Stimulated activated effector memory CD8-positive, alpha-beta T cell treated with anti-CD3 and anti-CD28 coated beads, Interleukin-12 subunit alpha, Interleukin-12 subunit beta, amount 100 ng/mL, for 72 hours (primary cell): ENCODE data around the gene COL21A1.

Source experiments
- ATAC-seq: fragments of 150-1000 bp; cut with Tn5 transposase; 2 replicates; pipeline ENCODE4 v1.10.0; 2021
- DNase-seq, 2 donors: peaks; one replicate each; pipeline ENCODE4 v3.0.0; 2021 to 2022; ENCODE audit warnings: low spot score in 2 of 2
- H3K27ac Mint-ChIP-seq: one replicate; pipeline ENCODE4 v1.8.0; 2022; ENCODE audit warnings: mild to moderate bottlenecking, mixed read lengths
- H3K36me3 Mint-ChIP-seq: one replicate; pipeline ENCODE4 v1.8.0; 2022; ENCODE audit warnings: mild to moderate bottlenecking, mixed read lengths
- H3K4me1 Mint-ChIP-seq: one replicate; pipeline ENCODE4 v1.8.0; 2022; ENCODE audit warnings: mixed read lengths
- H3K4me3 Mint-ChIP-seq: one replicate; pipeline ENCODE4 v1.8.0; 2022; ENCODE audit warnings: mild to moderate bottlenecking, mixed read lengths
- H3K9me3 Mint-ChIP-seq: one replicate; pipeline ENCODE4 v1.8.0; 2022; ENCODE audit warnings: mixed read lengths

Gene COL21A1

DNA sequence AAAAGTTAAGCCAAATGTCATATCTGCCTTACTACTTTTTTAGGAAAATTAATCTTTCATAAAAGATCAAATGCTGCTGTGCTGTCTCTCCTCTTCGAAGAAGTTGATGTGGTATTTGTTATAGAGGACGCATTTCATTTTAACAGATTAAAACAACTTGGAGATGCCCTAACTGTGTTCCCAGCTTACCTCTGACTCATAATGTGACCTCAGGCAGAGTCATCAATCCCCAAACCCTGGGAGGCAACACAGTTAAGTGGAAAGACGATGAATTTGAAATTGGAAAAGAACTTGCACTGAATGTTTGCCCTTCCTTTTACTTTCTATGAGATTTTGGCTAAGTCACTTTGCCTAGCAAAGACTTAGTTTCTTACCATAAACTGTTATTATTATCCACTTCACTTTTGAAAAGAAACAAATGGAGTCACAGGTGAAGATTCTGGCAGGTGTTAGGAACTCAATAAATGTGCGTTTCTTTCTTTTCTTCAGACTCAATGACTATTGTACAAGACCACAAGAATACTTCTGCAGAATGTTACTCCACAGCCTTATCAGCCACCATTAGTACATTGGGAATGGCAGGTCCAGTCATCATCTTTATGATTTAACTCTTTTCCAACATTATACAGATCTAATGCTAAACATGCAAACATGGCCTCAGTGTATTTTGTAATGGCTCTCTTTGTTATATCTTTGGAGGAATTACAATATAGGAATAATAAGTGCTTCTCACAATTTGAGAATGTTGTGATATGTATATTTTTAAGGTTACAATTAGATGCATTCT is 102.6 kb downstream of the COL21A1 start:
- H3K9me3 Mint-ChIP-seq = peaks cover 20% of the 10 kb centered on the region
- no peak for ATAC-seq
- no peaks in the 10 kb centered on the region for H3K36me3 Mint-ChIP-seq
- H3K27ac Mint-ChIP-seq = no peak overlapping the region
- no peak overlapping the region for H3K4me3 Mint-ChIP-seq
- DNase-seq = no peak
- no peaks in the 10 kb centered on the region for H3K4me1 Mint-ChIP-seq

DNA sequence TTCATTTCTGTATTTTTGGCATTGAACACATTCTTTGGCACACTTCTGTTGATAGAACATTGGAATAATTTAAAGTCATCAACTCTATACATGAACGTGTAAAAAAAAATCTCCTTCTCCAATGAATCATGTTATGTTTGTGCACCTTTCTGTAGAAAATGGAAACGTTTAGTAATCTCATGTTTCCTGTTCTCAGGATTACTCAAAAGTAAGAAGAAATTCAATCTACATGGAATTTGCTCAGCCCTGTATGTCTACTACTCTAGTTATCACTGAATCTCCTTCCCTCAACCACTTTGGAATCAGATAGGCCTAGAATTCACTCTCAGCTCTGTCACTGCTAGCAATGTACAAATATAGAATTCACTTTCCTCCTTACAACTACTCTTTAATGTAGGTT is 103.6 kb downstream of the COL21A1 start:
- Mint-ChIP-seq H3K4me3 (no peak overlapping the region), H3K36me3 (no peaks in the 10 kb centered on the region), H3K27ac (no peak overlapping the region), H3K9me3 (peaks cover 18% of the 10 kb centered on the region), H3K4me1 (no peaks in the 10 kb centered on the region)
- DNase-seq (no peak), ATAC-seq (no peak)

DNA sequence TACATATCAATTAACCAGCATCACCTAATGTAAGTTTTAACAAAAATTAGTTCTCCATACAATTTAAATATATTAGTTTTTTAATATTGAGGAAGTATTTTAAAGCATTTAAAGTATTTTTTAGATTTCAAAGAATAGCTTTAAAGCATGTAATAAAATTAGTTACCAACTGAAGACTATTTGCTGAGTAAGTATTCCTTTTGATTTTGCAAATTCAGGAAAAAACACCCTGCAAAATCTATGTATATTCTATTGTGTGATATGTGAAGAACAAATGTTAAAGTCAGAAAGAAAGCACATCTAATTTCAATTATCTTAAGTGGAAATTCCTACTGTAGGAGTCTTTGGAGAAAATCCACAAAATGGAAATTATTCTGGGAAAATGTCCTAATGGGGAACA is 107.3 kb downstream of the COL21A1 start:
- no peaks in the 10 kb centered on the region for H3K4me1 Mint-ChIP-seq
- ATAC-seq (no peak), DNase-seq (no peak)
- H3K36me3 Mint-ChIP-seq = no peaks in the 10 kb centered on the region
- peaks cover 22% of the 10 kb centered on the region for H3K9me3 Mint-ChIP-seq
- no peak overlapping the region for H3K27ac Mint-ChIP-seq
- H3K4me3 Mint-ChIP-seq = no peak overlapping the region

GRCh38 chr6:56115715-56116114 is 131.7 kb downstream of the COL21A1 start:
- ATAC-seq = no peak
- H3K27ac Mint-ChIP-seq = no peak overlapping the region
- no peak for DNase-seq
- no peak overlapping the region for H3K4me3 Mint-ChIP-seq
- peaks cover 18% of the 10 kb centered on the region for H3K9me3 Mint-ChIP-seq
- H3K36me3 Mint-ChIP-seq = no peaks in the 10 kb centered on the region
- H3K4me1 Mint-ChIP-seq = no peaks in the 10 kb centered on the region

GRCh38 chr6:56109149-56109548 is 138.2 kb downstream of the COL21A1 start:
- Mint-ChIP-seq H3K4me1 (no peaks in the 10 kb centered on the region), H3K4me3 (no peak overlapping the region), H3K36me3 (no peaks in the 10 kb centered on the region), H3K27ac (no peak overlapping the region), H3K9me3 (peaks cover 5% of the 10 kb centered on the region)
- DNase-seq = no peak
- ATAC-seq = no peak

DNA sequence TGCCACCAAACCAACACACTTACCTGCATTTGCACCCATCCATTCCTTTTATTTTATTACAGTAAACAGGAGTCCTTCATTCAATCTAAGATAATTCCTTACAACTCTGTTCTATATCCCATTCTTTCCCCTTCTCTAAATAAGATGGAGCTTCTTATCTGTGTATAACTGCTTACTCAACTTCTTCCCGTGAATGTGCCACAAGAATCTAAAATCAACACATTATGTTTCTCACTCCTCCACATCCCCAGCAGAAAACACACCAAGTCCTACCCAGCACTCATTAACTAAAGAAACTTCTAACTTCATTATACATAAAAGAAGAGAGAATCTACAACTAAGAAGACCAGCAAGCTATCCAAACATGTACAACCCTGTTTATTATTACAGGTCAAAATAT is 141.1 kb downstream of the COL21A1 start:
- H3K4me3 Mint-ChIP-seq = no peak overlapping the region
- H3K4me1 Mint-ChIP-seq = no peaks in the 10 kb centered on the region
- H3K27ac Mint-ChIP-seq = no peak overlapping the region
- no peak for DNase-seq
- H3K9me3 Mint-ChIP-seq = peaks cover 5% of the 10 kb centered on the region
- no peaks in the 10 kb centered on the region for H3K36me3 Mint-ChIP-seq
- no peak for ATAC-seq

DNA sequence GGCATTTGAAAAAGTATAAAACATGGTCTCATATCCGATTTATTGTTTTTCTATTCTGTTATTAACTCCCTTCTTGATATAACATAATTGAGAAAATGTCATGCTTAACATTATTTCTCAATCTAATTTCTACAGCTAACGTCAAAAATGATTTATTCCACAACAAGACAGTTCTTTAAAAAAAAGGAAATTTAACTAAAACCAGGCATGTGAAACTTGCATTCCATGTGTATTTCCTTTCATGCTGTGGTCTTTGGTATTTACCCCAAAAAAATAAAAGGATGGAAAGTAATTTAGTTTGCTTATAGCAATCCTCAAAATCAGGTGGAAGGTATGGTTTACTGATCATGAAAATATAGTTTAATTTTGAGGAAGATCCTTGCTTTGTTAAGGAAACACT is 142.8 kb downstream of the COL21A1 start:
- ATAC-seq (no peak), DNase-seq (no peak)
- peaks cover 12% of the 10 kb centered on the region for H3K9me3 Mint-ChIP-seq
- no peaks in the 10 kb centered on the region for H3K4me1 Mint-ChIP-seq
- H3K36me3 Mint-ChIP-seq = no peaks in the 10 kb centered on the region
- H3K4me3 Mint-ChIP-seq = no peak overlapping the region
- no peak overlapping the region for H3K27ac Mint-ChIP-seq

DNA sequence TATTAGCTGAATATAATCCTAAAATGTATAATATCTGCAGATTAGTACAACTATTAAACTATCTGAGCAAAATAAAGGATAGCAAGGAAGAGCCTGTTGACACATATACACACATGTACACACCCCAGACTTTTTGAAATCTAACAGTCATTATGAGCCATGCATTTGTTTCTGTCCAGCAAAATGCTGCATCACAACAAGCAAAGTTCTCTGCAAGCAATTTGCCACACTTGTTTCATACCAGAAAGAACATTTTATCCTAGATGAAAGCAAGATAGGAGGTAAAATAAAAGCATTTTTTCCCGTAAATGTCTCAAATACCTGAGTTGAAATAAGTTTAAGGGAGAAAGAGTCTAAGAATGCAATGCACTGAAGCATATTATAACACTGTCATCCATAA is 145.2 kb downstream of the COL21A1 start:
- Mint-ChIP-seq H3K4me1 (no peaks in the 10 kb centered on the region), H3K4me3 (no peak overlapping the region), H3K36me3 (no peaks in the 10 kb centered on the region), H3K27ac (no peak overlapping the region), H3K9me3 (peaks cover 15% of the 10 kb centered on the region)
- ATAC-seq (no peak), DNase-seq (no peak)

- DNase-seq (no peak), ATAC-seq (peak; percentile 43)
- no peaks in the 10 kb centered on the region for H3K36me3 Mint-ChIP-seq
- H3K4me3 Mint-ChIP-seq = no peak overlapping the region
- no peaks in the 10 kb centered on the region for H3K4me1 Mint-ChIP-seq
- no peak overlapping the region for H3K27ac Mint-ChIP-seq
- peaks cover 13% of the 10 kb centered on the region for H3K9me3 Mint-ChIP-seq
These were observed 146.2 kb downstream of the COL21A1 start for GRCh38 chr6:56101141-56101553.

GRCh38 chr6:56096946-56097621 is 150.3 kb downstream of the COL21A1 start:
- H3K27ac Mint-ChIP-seq = no peak overlapping the region
- DNase-seq = no peak
- no peaks in the 10 kb centered on the region for H3K36me3 Mint-ChIP-seq
- H3K4me1 Mint-ChIP-seq = no peaks in the 10 kb centered on the region
- no peak overlapping the region for H3K4me3 Mint-ChIP-seq
- ATAC-seq = peak; percentile 20
- peaks cover 12% of the 10 kb centered on the region for H3K9me3 Mint-ChIP-seq

- no peaks in the 10 kb centered on the region for H3K4me1 Mint-ChIP-seq
- H3K36me3 Mint-ChIP-seq = no peaks in the 10 kb centered on the region
- DNase-seq (no peak), ATAC-seq (no peak)
- H3K27ac Mint-ChIP-seq = no peak overlapping the region
- no peak overlapping the region for H3K4me3 Mint-ChIP-seq
- H3K9me3 Mint-ChIP-seq = peaks cover 12% of the 10 kb centered on the region
These were observed 150.8 kb downstream of the COL21A1 start for GRCh38 chr6:56096541-56096940.

GRCh38 chr6:56093776-56094175 is 153.6 kb downstream of the COL21A1 start:
- no peak for ATAC-seq
- peaks cover 2% of the 10 kb centered on the region for H3K9me3 Mint-ChIP-seq
- H3K36me3 Mint-ChIP-seq = no peaks in the 10 kb centered on the region
- DNase-seq = no peak
- no peak overlapping the region for H3K4me3 Mint-ChIP-seq
- no peak overlapping the region for H3K27ac Mint-ChIP-seq
- no peaks in the 10 kb centered on the region for H3K4me1 Mint-ChIP-seq

DNA sequence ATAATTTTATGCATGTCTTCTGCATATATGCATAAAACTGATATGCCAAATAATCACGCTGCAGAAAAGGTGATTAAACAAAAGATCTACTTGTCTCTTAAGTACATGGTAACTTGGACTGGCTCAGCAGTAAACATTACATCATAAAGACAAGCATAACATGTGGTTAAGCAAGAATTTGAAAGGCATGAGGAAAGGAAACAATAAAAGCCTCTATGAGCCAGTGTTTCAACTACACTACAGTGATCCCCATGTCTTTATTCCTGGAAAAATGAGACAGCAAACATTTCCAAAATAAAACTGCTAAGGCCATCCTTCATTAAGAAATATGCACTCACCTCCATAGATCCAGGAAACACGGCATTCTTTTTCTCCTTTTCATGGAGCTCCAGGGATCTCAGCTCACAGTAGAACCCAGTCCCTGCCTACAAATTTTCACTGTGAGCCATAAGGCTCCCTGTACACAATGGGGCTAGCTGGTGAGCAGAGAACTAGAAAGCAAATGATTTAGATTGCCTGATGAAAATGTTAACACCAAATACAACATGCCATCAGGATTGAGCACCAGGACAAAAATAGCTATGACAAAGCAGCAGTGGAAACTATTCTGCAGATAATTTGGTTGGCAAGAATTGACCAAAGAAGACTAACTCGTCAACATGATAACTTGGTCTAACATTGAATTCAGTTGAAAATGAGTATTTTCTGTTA is 156.1 kb downstream of the COL21A1 start:
- Mint-ChIP-seq H3K9me3 (peaks cover 6% of the 10 kb centered on the region), H3K27ac (no peak overlapping the region), H3K4me3 (no peak overlapping the region), H3K4me1 (no peaks in the 10 kb centered on the region), H3K36me3 (no peaks in the 10 kb centered on the region)
- no peak for ATAC-seq
- no peak for DNase-seq

GRCh38 chr6:56088641-56089040 is 158.7 kb downstream of the COL21A1 start:
- ATAC-seq = no peak
- DNase-seq = no peak
- H3K27ac Mint-ChIP-seq = no peak overlapping the region
- H3K4me3 Mint-ChIP-seq = no peak overlapping the region
- H3K4me1 Mint-ChIP-seq = no peaks in the 10 kb centered on the region
- no peaks in the 10 kb centered on the region for H3K36me3 Mint-ChIP-seq
- H3K9me3 Mint-ChIP-seq = peaks cover 4% of the 10 kb centered on the region

GRCh38 chr6:56087421-56087820 is 160.0 kb downstream of the COL21A1 start:
- Mint-ChIP-seq H3K4me1 (no peaks in the 10 kb centered on the region), H3K27ac (no peak overlapping the region), H3K4me3 (no peak overlapping the region), H3K9me3 (peaks cover 8% of the 10 kb centered on the region), H3K36me3 (no peaks in the 10 kb centered on the region)
- ATAC-seq (no peak), DNase-seq (no peak)
